Frontal cortex (tissue), 4 donors: ENCODE data around the gene CASP1. TPM values are rescaled to one million over a fixed set of nuclear protein-coding genes. Genes with fewer than 3 reads are reported as not detected.

ENCODE experiments used
- DNase-seq, 2 donors: peaks; one replicate each; pipeline ENCODE4 v3.0.0; 2012; ENCODE audit warnings: low spot score in 2 of 2
- FAIRE-seq: peaks from 2 replicates; lab custom pipeline; 2012; peaks lifted over from hg19 to GRCh38; lab: Jason Lieb, UNC
- total RNA-seq: library from RNA; depleted of rRNA; stranded (reverse); fragments of >200 nt; gene quantifications from one replicate; pipeline ENCODE4 v1.2.3, GENCODE V29; 2014
- donor health status: control.
- donor health status: control.
- donor health status: control.

The CASP1 gene
- total RNA-seq, 1 donor from 2014 or later: 2.9 TPM

GRCh38 chr11:104997288-104997687 is 37.7 kb downstream of the CASP1 start:
- no peak for FAIRE-seq
- DNase-seq: no peak

- DNase-seq (no peak), FAIRE-seq (no peak)
These were observed 39.9 kb downstream of the CASP1 start for GRCh38 chr11:104995001-104995408.

DNA sequence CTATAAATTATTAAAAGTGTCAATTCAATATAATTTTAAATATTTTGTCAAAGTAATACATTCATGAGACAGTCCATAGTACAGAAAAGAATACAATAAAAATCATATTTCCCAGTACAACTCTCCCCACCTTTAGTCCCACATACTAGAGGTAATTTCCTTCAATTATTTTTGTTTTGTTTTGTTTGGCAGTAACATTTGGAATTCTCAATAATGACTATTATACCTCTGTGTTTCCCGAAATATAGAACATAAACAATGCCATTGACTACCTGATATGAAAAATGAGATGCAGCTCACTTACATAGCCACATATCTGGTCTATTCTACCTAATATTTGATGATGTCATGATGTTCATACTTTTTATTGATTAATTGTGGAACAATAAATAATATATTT is 42.2 kb downstream of the CASP1 start:
- FAIRE-seq: no peak
- DNase-seq: no peak

- no peak for FAIRE-seq
- DNase-seq: no peak
These were observed 43.0 kb downstream of the CASP1 start for GRCh38 chr11:104991994-104992393.

GRCh38 chr11:104984808-104985207 is 50.1 kb downstream of the CASP1 start:
- DNase-seq: no peak
- no peak for FAIRE-seq

GRCh38 chr11:104979839-104980238 is 55.1 kb downstream of the CASP1 start:
- FAIRE-seq (no peak), DNase-seq (no peak)

Other genes with a start within 250 kb of the CASP1 start
- gene CASP12, start 136.7 kb downstream of the CASP1 start, total RNA-seq: 0.82 TPM
- gene CASP4, start 66.6 kb downstream of the CASP1 start, total RNA-seq: 2.9 TPM
- not detected for gene CASP5, start 12.0 kb downstream of the CASP1 start, total RNA-seq
- not detected for gene CARD16, start 10.2 kb upstream of the CASP1 start, total RNA-seq
- not detected for gene CARD18, start 104.6 kb upstream of the CASP1 start, total RNA-seq